Stimulated activated CD4-positive, alpha-beta T cell treated with anti-CD3 and anti-CD28 coated beads, Interleukin-1b, Interleukin-23, amount 100 ng/mL, for 4 hours (primary cell): ENCODE data around the gene RTN4IP1.
"Not testable (repeated sequence)": the region's sequence is repeated elsewhere in the genome, so short reads cannot be mapped to it uniquely, and the experiment has no call there.

Experiments used
- DNase-seq, 2 donors: peaks; one replicate each; pipeline ENCODE4 v3.0.0-alpha.2; 2020; ENCODE audit warnings: low read depth in 2 of 2

Gene RTN4IP1

GRCh38 chr6:106628658-106629102 lies 618 bp downstream of the RTN4IP1 start:
- DNase-seq, result no peak

DNA sequence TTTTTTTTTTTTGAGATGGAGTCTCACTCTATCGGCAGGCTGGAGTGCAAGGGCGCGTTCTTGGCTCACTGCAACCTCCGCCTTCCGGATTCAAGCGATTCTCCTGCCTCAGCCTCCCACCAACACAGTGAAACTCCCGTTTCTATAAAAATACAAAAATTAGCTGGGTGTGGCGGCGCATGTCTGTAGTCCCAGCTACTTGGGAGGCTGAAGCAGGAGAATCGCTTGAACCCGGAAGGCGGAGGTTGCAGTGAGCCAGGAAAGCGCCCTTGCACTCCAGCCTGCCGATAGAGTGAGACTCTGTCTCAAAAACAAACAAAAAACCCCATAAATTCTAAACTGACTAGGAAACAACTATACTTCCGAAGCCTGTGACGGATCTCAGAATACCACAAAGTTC lies 1.5 kb downstream of the RTN4IP1 start:
- not testable (repeated sequence) for DNase-seq

GRCh38 chr6:106626485-106626884 lies 2.8 kb downstream of the RTN4IP1 start:
- DNase-seq, result no peak

GRCh38 chr6:106623039-106623438 lies 6.3 kb downstream of the RTN4IP1 start:
- no peak for DNase-seq

DNA sequence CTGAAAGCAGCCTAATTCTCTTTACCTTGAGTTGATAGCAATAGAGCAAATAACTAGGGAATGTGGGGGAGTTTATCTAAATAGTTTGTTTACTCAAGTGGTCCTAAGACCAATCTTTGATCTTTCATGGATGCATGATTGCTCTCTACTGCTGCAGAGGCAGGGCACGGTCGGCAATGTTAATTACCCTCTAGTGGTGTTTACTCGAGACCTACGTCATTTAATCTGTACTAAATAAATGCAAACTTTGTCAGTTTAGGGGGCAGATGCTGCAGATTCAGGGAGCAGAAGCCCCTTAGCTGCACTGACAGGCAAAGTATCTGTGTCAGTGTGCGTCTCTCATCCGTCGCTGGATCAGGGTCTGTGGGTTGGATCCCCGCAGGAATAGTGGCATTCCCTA lies 6.9 kb downstream of the RTN4IP1 start:
- DNase-seq, result no peak

GRCh38 chr6:106620931-106621672 lies 8.2 kb downstream of the RTN4IP1 start:
- no peak for DNase-seq

- DNase-seq, result no peak
Measured at GRCh38 chr6:106619223-106619622, 10.1 kb downstream of the RTN4IP1 start.

- no peak for DNase-seq
Measured at GRCh38 chr6:106618324-106618723, 11.0 kb downstream of the RTN4IP1 start.

DNA sequence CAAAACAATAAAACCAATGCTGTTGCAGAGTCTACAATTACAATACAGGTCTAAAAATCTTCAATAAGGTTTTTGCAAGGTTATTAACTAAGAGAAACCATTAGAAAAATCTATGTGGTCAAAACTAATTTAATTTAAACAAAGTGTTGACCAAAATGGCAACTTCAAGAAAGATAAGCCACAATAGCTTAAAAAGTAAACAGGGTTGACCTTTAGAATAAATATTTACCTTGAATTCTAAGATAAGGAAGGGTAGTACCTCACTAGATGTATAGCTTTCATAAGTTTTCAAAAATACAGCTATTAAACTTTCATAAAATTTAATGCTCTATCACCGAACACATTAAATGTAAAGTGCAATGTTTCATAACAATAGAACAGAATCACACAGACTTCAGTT lies 11.4 kb downstream of the RTN4IP1 start:
- no peak for DNase-seq

GRCh38 chr6:106617302-106617701 lies 12.0 kb downstream of the RTN4IP1 start:
- DNase-seq, result no peak

DNA sequence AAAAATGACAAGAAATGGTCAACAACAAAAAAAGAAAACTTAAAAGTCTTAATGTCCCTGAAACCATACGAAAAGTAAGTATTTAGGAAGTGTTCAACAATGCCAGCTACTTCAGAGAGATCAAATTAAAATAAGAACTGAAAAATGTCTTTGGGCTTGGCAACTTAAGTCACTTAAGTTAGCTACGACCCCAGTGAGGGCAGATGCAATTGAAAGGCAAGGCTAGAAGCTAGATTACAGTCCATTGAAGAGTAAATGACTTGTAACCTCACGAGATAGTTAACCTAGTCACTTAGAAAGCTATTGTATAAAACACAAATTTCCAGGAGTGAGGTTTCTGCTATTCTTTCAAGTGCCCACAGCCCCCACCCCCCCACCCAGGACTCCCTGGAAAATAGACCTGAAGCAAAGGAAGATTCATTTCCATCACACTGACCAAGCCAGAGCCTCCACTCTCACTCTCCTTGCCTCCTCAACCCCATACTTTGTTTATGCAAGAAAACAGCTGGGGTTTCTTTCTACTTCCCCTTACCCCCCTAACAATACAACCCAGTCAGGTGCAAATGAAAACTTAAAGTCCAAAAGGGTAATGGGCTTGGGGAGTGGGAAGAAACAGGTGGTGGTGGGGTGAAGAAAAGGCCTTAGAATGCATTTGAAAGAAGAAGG lies 14.6 kb downstream of the RTN4IP1 start:
- no peak for DNase-seq

GRCh38 chr6:106614166-106614565 lies 15.1 kb downstream of the RTN4IP1 start:
- DNase-seq, result no peak

GRCh38 chr6:106613590-106613989 lies 15.7 kb downstream of the RTN4IP1 start:
- no peak for DNase-seq

DNA sequence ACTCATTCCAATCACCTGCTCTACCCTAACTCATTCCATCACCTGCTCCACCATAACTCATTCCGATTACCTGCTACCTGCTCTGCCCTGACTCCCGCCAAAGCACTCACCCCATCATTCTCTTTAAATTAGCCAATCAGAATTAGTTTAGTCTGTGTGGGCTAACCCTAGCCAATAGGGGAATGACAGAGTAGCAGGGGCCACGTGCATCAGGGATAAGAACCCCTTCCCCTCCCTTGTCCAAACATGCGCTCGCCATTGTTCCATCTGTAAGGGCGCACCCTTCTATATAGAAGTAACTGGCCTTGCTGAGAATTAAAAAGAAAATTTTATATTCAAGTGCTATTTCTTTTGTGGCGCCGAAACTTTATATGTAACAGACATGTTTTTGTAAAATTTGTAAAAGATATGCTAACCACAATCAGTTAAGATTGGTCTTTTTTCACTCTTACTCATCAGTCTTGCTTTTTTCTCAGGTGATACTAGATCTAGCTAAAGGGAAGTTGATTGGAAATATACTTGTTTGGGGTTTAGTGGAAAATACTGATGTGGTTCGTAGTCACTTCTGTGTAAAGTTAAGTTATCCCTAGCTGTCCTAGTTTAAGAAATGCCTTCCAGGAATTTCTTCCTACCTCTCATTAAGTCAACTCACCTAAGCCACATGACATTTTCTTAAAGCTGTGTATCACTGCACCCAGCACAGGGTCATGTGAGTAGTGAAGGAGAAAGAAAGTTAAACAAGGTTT lies 16.5 kb downstream of the RTN4IP1 start:
- no peak for DNase-seq

GRCh38 chr6:106611030-106611429 lies 18.3 kb downstream of the RTN4IP1 start:
- DNase-seq, result no peak

DNA sequence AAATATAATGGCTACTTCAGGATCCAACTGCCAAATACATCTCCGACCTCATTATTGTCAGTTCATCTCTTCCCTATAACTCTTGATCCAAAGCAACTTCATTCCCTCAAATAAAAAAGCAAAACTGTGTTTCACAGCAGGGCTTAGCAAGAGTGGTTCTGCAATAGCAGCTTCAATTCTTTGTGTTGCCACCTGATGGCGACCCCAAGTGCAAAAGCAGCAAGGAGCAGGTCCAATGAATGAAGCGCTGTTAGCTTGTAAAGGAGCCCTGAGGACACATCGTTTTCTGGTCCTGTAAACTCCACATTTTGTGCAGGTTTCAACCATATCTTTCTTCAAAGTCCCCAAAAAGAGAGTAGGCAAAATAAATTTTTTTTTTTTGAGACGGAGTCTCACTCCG lies 19.6 kb downstream of the RTN4IP1 start:
- DNase-seq, result no peak

DNA sequence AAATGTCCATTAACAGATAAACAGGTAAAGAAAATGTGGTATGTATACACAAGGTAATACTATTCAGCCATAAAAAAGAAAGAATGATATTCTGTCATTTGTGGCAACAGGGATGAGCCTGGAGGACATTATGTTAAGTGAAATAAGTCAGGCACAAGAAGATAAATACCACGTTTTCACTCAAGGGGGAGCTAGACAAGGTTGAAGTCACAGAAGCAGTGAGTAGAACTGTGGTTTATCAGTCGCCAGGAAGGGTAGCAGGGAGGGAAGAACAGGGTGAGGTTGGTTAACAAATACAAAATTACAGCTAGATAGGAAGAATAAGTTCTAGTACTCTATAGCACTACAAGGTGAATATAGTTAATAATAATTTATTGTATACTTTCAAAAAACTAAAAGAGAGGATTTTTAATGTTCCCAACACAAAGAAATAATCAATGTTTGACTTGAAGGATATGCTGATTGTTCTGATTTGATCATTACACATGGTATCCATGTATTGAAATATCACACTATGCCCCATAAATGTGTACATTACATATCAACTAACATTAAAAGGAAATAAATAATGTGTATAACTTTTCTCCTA lies 21.1 kb downstream of the RTN4IP1 start:
- DNase-seq, result peak in 1 of 2 donors; percentile 14

GRCh38 chr6:106600329-106600728 lies 29.0 kb downstream of the RTN4IP1 start:
- no peak for DNase-seq

DNA sequence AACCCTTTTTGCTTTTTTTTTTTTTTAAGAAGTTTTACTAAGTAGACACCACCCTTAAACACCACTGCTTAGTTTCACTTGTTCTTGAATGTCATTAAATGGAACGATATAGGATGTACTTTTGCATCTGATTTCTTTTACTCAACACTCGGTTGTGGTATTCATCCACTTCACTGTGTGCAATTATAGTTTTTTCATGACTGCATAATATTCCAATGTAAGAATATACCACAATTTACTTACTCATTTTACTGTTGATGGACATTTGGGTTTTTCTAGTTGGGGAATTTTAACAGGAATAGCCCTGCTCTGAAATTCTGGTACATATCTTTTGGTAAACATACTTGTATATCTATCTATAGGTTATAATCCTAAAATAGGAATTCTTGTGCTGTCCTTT lies 29.9 kb downstream of the RTN4IP1 start:
- DNase-seq, result no peak

DNA sequence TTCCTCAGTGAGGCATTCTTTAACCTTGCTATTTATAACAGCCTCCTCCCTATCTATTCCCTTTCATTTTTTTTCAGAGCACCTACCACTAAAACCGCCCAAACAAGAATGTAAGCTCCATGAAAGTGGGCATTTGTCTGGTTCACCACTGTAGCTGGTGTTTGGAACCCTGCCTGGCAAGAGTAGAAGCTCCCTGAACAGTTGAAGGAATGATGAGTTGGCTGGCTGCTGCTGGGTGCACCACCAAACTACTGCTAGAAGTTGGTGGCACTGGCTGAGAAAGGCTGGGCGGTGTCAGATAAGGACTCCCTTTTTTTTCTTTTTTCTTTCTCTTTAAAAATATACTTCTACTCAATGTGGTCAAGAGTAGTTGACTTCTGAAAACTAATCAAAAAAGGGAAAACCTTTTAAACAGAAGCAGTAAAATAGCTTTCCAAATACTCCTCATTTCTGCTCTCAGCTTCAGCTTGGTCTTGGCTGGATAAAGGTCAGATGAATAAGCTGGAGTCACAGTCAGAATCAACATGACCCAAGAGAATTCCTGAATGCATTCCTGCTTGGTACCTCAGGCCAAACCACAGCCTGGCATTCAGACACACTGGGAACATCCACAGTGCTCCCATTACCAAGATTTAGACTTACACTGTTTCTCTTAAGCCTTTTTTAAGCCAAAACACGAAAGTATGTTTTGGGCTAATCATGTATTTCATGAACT lies 38.0 kb downstream of the RTN4IP1 start:
- no peak for DNase-seq

- not testable (repeated sequence) for DNase-seq
Measured at GRCh38 chr6:106588937-106589336, 40.4 kb downstream of the RTN4IP1 start.
